Measurements from ENCODE around the gene BIRC6.
"Not testable (repeated sequence)": the region's sequence is repeated elsewhere in the genome, so short reads cannot be mapped to it uniquely, and the experiment has no call there.

BIRC6 gene

DNA sequence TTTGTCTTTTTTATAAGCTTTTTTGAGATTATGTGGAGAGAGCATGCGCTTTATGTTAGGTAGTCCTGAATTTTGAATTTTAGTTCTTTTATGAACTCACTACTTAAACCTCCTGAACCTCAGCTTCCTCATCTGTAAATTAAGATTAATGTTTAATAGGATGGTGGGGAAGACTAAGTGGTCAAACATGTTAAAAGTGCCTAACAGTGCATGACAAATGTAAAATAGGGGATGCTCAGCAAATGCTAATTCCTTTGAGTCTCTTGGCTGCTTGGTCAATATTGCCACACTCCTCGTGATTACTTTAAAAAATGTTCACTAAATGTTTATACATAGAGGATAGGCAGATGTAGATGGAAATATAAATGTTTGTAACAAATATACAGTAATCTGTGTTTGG is 6.8 kb downstream of the BIRC6 start:
- Mint-ChIP-seq H3K4me3 (no peak overlapping the region), H3K27ac (no peak overlapping the region), H3K9me3 (no peaks in the 10 kb centered on the region), H3K36me3 (ENCODE audit: low read depth) (peaks cover 44% of the 10 kb centered on the region), H3K27me3 (ENCODE audit: low read depth) (no peaks in the 10 kb centered on the region), H3K4me1 (ENCODE audit: low read depth) (peaks cover 36% of the 10 kb centered on the region)
- DNase-seq (ENCODE audit: low spot score): no peak

DNA sequence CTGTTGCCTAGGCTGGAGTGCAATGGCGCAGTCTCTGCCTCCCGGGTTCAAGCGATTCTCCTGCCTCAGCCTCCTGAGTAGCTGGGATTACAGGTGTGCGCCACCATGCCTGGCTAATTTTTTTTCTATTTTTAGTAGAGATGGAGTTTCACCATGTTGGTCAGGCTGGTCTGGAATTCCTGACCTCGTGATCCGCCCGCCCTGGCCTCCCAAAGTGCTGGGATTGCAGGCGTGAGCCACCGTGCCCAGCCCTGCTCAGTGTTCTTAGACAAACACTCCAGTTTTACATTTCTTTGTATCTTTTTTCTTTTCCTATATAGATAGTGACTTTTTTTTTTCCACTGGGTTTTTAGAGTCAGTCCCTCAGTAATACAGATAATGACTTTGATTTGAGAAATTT is 7.5 kb downstream of the BIRC6 start:
- not testable (repeated sequence) for DNase-seq (ENCODE audit: low spot score); H3K27me3 Mint-ChIP-seq (ENCODE audit: low read depth); H3K4me3 Mint-ChIP-seq; H3K9me3 Mint-ChIP-seq; H3K27ac Mint-ChIP-seq
- H3K4me1 Mint-ChIP-seq (ENCODE audit: low read depth): peaks cover 30% of the 10 kb centered on the region
- H3K36me3 Mint-ChIP-seq (ENCODE audit: low read depth): peaks cover 41% of the 10 kb centered on the region

DNA sequence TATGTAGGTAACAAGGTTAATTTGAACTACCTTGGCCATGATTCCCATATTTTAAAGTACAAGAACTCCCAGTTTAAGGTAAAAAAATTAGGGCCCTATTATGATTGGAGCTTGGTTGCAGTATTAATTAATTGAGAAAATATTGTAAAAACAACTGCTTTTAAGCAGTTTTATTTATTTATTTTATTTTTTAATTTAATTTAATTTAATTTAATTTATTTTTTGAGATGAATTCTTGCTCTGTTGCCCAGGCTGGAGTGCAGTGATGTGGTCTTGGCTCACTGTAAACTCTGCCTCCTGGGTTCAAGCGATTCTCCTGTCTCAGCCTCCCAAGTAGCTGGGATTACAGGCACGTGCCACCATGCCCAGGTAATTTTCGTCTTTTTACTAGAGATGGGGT is 8.9 kb downstream of the BIRC6 start:
- H3K4me3 Mint-ChIP-seq; H3K9me3 Mint-ChIP-seq; H3K27ac Mint-ChIP-seq; DNase-seq (ENCODE audit: low spot score); H3K27me3 Mint-ChIP-seq (ENCODE audit: low read depth): not testable (repeated sequence)
- H3K4me1 Mint-ChIP-seq (ENCODE audit: low read depth): peaks cover 19% of the 10 kb centered on the region
- peaks cover 32% of the 10 kb centered on the region for H3K36me3 Mint-ChIP-seq (ENCODE audit: low read depth)

DNA sequence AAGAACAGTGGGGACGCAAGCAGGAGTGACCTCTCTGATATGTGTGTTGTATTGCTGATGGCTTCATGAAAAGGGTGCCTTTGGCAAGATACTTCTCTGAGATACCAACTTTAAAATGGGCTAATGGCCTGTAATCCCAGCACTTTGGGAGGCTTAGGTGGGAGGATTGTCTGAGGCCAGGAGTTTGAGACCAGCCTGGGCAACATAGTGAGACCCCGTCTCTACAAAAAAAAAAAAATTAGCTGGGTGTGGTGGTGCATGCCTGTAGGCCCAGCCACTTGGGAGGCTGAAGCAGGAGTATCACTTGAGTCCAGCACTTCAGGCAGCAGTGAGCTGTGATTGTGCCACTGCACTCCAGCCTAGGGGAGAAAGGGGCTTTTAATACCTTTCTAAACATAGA is 9.8 kb downstream of the BIRC6 start:
- H3K36me3 Mint-ChIP-seq (ENCODE audit: low read depth): peaks cover 28% of the 10 kb centered on the region

DNA sequence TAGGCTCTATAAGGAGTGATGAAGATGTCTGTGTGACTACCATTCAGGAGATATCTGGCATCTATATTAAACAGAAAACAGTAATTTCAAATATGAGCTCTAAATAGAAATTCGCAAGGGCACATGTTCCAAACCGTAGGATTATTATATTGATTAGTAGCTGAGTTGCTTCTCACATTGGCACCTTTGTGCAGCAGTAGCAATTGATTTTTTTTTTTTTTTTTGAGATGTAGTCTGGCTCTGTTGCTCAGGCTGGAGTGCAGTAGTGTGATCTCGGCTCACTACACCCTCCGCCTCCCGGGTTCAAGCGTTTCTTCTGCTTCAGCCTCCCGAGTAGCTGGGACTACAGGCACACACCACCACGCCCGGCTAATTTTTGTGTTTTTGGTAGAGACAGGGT is 12.4 kb downstream of the BIRC6 start:
- H3K4me1 Mint-ChIP-seq (ENCODE audit: low read depth): peaks cover 23% of the 10 kb centered on the region
- no peak for DNase-seq (ENCODE audit: low spot score)
- H3K27ac Mint-ChIP-seq: no peak overlapping the region
- peaks cover 24% of the 10 kb centered on the region for H3K36me3 Mint-ChIP-seq (ENCODE audit: low read depth)
- H3K27me3 Mint-ChIP-seq (ENCODE audit: low read depth): no peaks in the 10 kb centered on the region
- no peaks in the 10 kb centered on the region for H3K9me3 Mint-ChIP-seq
- H3K4me3 Mint-ChIP-seq: no peak overlapping the region

More for the DNA sequence above, 9.8 kb downstream of the BIRC6 start:
- Mint-ChIP-seq H3K4me1 (ENCODE audit: low read depth) (peaks cover 17% of the 10 kb centered on the region), H3K27ac (no peak overlapping the region), H3K27me3 (ENCODE audit: low read depth) (no peaks in the 10 kb centered on the region), H3K9me3 (no peaks in the 10 kb centered on the region), H3K4me3 (no peak overlapping the region)
- no peak for DNase-seq (ENCODE audit: low spot score)

DNA sequence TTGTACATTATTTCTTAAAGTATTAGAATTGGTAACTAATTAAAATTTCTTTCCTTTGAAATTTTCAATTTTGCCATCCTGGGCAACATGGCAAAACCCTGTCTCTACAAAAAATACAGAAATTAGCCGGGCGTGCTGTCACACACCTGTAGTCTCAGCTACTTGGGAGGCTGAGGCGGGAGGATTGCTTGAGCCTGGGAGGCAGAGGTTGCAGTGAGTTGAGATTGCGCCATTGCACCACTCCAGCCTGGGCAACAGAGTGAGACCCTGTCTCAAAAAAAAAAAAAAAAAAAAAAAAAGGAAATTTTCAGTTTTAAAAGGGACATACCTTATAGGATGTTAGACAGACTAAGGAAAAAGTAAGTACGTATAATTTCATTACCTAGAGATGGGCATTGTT is 14.1 kb downstream of the BIRC6 start:
- not testable (repeated sequence) for H3K27me3 Mint-ChIP-seq (ENCODE audit: low read depth); H3K4me3 Mint-ChIP-seq; H3K9me3 Mint-ChIP-seq; H3K27ac Mint-ChIP-seq; DNase-seq (ENCODE audit: low spot score)
- Mint-ChIP-seq H3K4me1 (ENCODE audit: low read depth) (peaks cover 20% of the 10 kb centered on the region), H3K36me3 (ENCODE audit: low read depth) (peaks cover 17% of the 10 kb centered on the region)

DNA sequence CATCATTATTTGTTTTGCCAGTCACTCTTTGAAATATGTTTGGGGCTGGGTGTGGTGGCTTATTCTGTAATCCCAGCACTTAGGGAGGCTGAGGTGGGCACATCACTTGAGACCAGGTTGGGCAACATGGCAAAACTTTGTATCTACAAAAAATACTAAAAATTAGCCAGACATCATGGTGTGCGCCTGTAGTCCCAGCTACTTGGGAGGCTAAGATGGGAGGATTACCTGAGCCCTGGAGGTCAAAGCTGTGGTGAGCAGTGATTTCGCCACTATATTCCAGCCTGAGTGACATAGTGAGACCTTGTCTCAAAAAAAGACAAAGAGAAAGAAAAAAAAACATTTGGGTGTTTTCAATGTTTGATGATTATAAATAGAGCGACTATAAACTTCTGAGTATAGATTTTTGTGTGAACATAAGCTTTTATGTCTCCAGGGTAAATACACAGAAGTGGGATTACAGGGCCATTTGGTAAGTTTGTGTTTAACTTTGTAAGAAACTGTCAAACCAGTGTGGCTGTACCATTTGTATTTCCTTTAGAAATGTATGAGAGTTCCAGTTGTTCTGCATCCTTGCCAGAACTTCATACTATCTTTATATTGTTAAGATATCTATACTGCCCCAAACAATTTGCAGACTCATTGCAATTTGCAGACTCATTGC is 15.8 kb downstream of the BIRC6 start:
- no peak for DNase-seq (ENCODE audit: low spot score)
- H3K4me1 Mint-ChIP-seq (ENCODE audit: low read depth): peaks cover 26% of the 10 kb centered on the region
- no peak overlapping the region for H3K4me3 Mint-ChIP-seq
- H3K9me3 Mint-ChIP-seq: no peaks in the 10 kb centered on the region
- no peaks in the 10 kb centered on the region for H3K27me3 Mint-ChIP-seq (ENCODE audit: low read depth)
- peaks cover 12% of the 10 kb centered on the region for H3K36me3 Mint-ChIP-seq (ENCODE audit: low read depth)
- no peak overlapping the region for H3K27ac Mint-ChIP-seq

DNA sequence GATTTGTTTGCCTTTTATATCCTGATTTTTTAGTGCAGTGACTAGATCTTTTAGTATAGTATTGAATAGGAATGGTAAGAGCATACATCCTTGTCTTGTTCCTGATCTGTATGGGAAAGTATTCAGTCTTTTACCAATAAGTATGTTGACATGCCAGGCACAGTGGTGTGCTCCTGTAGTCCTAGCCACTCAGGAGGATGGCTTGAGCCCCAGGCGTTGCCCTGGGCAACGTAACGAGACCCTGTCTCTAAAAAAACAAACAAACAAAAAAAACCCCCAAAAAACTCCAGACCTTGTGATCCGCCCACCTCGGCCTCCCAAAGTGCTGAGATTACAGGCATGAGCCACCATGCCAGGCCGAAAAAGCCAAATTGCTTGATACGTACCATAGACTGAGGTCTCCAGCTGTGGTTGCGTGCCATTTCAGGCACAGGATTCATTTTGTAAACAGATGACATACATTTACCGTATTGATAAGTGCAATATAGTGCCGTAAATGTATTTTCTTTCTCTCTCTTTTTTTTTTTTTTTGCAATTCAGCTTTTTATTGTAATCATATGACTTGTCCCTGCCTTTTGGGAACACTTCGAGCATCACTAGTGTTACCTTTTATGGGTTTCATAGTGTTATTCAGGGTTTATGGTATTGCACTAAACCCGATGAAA is 18.5 kb downstream of the BIRC6 start:
- Mint-ChIP-seq H3K9me3 (no peaks in the 10 kb centered on the region), H3K27ac (no peak overlapping the region), H3K27me3 (ENCODE audit: low read depth) (no peaks in the 10 kb centered on the region), H3K36me3 (ENCODE audit: low read depth) (peaks cover 12% of the 10 kb centered on the region), H3K4me1 (ENCODE audit: low read depth) (peaks cover 29% of the 10 kb centered on the region), H3K4me3 (no peak overlapping the region)
- no peak for DNase-seq (ENCODE audit: low spot score)

DNA sequence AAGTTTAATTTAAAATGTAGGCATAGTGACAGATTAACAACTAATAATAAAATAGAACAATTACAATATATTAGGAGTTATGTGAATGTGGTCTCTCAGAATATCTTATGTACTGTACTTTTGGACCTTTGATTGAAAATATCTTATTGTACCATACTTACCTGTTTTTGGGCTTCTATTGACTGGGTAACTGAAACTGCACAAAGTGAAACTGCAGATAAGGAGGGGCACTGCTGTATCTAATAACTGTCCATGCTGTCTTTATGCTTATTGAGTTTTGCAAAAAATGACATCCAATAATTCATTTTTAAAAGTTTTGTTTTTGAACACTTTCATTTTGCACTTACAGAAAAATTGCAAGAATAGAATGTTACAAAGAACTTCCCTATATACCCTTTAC is 19.9 kb downstream of the BIRC6 start:
- no peaks in the 10 kb centered on the region for H3K27me3 Mint-ChIP-seq (ENCODE audit: low read depth)
- H3K9me3 Mint-ChIP-seq: no peaks in the 10 kb centered on the region
- H3K36me3 Mint-ChIP-seq (ENCODE audit: low read depth): peaks cover 15% of the 10 kb centered on the region
- H3K4me3 Mint-ChIP-seq: no peak overlapping the region
- peaks cover 30% of the 10 kb centered on the region for H3K4me1 Mint-ChIP-seq (ENCODE audit: low read depth)
- no peak for DNase-seq (ENCODE audit: low spot score)
- H3K27ac Mint-ChIP-seq: no peak overlapping the region

DNA sequence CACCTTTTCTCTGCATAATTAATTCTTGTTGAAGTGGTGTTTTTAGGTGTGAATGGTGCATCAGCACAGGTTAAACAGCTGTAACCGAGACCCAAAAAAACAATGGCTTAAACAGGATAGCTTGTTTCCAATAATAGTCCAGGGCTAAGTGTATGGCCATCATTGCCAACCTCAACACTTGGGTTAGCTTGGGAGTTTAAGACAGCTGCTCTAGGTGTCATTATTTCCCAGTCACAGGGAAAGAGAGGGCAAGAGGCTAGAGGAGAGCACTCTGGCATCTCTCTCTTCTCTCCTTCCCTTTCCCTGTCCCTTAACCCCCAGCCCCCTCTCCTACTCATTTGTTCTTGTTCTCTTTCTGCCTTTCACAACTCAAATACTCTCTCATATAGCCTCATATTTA is 21.1 kb downstream of the BIRC6 start:
- Mint-ChIP-seq H3K4me3 (no peak overlapping the region), H3K27ac (no peak overlapping the region), H3K4me1 (ENCODE audit: low read depth) (peaks cover 27% of the 10 kb centered on the region), H3K27me3 (ENCODE audit: low read depth) (no peaks in the 10 kb centered on the region), H3K36me3 (ENCODE audit: low read depth) (peaks cover 14% of the 10 kb centered on the region), H3K9me3 (no peaks in the 10 kb centered on the region)
- no peak for DNase-seq (ENCODE audit: low spot score)

DNA sequence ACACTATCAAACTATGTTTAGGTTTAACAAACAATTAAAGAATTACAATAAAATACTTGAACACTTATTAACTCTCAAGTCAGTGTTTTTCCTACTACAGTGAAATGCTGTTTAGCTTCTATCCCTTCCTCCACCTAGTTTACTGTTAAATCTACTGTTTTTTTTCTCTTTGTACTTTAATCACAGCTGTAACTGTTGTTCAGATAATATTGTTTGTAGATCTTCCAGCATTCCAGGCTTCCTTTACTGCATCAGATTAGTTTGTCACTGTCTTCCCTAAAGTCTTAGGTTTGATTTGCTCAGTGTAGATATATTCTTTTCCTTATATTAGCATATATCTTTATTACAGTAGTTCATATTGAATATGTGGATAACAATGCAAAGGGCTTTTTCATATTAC is 22.5 kb downstream of the BIRC6 start:
- H3K4me3 Mint-ChIP-seq: no peak overlapping the region
- H3K9me3 Mint-ChIP-seq: no peaks in the 10 kb centered on the region
- no peak for DNase-seq (ENCODE audit: low spot score)
- H3K4me1 Mint-ChIP-seq (ENCODE audit: low read depth): peaks cover 19% of the 10 kb centered on the region
- peaks cover 18% of the 10 kb centered on the region for H3K36me3 Mint-ChIP-seq (ENCODE audit: low read depth)
- no peak overlapping the region for H3K27ac Mint-ChIP-seq
- H3K27me3 Mint-ChIP-seq (ENCODE audit: low read depth): no peaks in the 10 kb centered on the region

DNA sequence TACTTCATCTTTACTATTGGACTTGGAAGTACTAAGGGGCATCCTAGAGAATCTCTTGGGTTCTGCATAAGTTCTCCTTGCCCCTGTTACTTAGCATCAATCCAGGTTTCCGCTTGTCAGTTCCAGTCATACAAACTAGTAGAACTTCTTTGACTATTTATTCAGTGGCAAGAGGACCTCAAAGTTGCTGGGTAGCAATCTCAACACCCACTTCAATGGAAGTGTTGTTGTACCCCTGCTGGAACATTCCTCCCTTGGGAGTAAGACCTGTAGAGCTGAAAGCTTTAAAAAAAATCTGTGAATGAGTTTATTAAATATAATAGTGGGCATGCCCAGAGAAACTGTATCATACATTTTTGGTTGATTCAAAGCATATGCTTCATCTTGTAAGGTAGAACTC is 27.0 kb downstream of the BIRC6 start:
- H3K27me3 Mint-ChIP-seq (ENCODE audit: low read depth): no peaks in the 10 kb centered on the region
- no peak overlapping the region for H3K27ac Mint-ChIP-seq
- peaks cover 26% of the 10 kb centered on the region for H3K36me3 Mint-ChIP-seq (ENCODE audit: low read depth)
- peaks cover 5% of the 10 kb centered on the region for H3K4me1 Mint-ChIP-seq (ENCODE audit: low read depth)
- no peaks in the 10 kb centered on the region for H3K9me3 Mint-ChIP-seq
- H3K4me3 Mint-ChIP-seq: no peak overlapping the region
- DNase-seq (ENCODE audit: low spot score): no peak

DNA sequence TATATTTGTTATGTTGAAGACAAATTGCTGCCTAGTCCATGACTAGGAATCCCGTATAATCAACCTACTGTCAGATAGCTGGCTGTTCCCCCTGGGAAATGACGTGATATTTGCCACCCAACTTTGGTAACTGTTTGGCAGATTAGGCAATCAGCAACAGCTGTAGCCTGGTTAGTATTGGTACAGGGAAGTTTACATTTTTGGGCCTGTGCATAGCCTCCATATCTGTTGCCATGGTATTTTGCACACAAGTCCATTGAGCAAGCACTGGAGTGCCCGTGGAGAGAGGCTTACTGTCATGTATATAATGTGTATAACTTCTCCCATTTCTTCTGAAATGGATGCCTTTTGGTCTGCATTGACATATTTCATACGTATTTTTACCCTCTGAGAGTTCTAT is 27.7 kb downstream of the BIRC6 start:
- Mint-ChIP-seq H3K4me1 (ENCODE audit: low read depth) (peaks cover 3% of the 10 kb centered on the region), H3K9me3 (no peaks in the 10 kb centered on the region), H3K27ac (no peak overlapping the region), H3K36me3 (ENCODE audit: low read depth) (peaks cover 26% of the 10 kb centered on the region), H3K4me3 (no peak overlapping the region), H3K27me3 (ENCODE audit: low read depth) (no peaks in the 10 kb centered on the region)
- no peak for DNase-seq (ENCODE audit: low spot score)

DNA sequence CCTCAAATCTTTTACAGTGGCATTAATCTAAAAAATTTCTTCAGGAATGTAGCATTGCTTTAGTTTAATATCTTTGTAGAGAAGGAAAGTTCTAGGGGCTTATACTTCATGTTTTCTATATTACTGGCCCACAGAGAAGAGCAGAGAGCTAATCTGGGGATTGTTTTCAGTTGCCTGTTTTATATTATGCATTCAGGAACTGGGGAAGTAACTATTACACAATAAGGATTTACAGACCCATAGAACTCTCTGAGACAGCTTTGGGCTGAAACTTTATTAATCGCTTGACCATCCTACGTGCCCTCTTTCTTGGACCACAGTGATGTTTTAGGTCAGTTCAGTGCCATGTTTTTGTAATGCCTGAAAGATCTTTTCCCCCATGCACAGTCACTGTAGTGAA is 29.9 kb downstream of the BIRC6 start:
- H3K4me3 Mint-ChIP-seq: no peak overlapping the region
- no peaks in the 10 kb centered on the region for H3K9me3 Mint-ChIP-seq
- H3K27ac Mint-ChIP-seq: no peak overlapping the region
- H3K27me3 Mint-ChIP-seq (ENCODE audit: low read depth): no peaks in the 10 kb centered on the region
- peaks cover 4% of the 10 kb centered on the region for H3K4me1 Mint-ChIP-seq (ENCODE audit: low read depth)
- peaks cover 28% of the 10 kb centered on the region for H3K36me3 Mint-ChIP-seq (ENCODE audit: low read depth)
- no peak for DNase-seq (ENCODE audit: low spot score)

DNA sequence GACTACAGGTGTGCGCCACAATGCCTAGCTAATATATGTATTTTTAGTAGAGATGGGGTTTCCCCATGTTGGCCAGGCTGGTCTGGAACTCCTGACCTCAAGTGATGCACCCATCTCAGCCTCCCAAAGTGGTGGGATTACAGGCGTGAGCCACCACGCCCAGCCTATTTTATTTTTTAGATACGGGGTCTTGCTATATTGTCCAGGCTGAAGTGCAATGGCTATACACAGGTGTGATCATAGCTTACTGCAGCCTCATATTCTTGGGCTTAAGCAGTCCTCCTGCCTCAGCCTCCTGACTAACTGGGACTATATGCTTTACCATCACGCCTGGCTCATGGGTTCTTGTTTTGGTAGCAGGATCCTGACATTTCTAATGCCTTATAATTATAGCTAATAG is 42.4 kb downstream of the BIRC6 start:
- Mint-ChIP-seq H3K36me3 (ENCODE audit: low read depth) (peaks cover 43% of the 10 kb centered on the region), H3K4me1 (ENCODE audit: low read depth) (peaks cover 8% of the 10 kb centered on the region), H3K27me3 (ENCODE audit: low read depth) (no peaks in the 10 kb centered on the region), H3K9me3 (no peaks in the 10 kb centered on the region), H3K4me3 (no peak overlapping the region), H3K27ac (no peak overlapping the region)
- no peak for DNase-seq (ENCODE audit: low spot score)

Data from T-helper 2 cell treated with Interferon-gamma antibody and Interleukin-4, amounts not matched to agents 5 μg/mL and 100 μg/mL, for 36 hours (primary cell).